DND-41 (cell line): ENCODE results near the gene COTL1.
"Not testable (repeated sequence)": the region's sequence is repeated elsewhere in the genome, so short reads cannot be mapped to it uniquely, and the experiment has no call there.

Source experiments
- EZH2 ChIP-seq: IDR thresholded peaks from 3 replicates; pipeline ENCODE4 v1.6.1; 2012; ENCODE audit warnings: borderline replicate concordance, low read depth, mild to moderate bottlenecking, moderate library complexity, low read length, inconsistent platforms; ENCODE audit not compliant: severe bottlenecking
- TF ChIP-seq, protein P1 (sequence below): IDR thresholded peaks from 2 replicates; pipeline ENCODE4 v1.5.1; 2012; ENCODE audit warnings: borderline replicate concordance, low read length, moderate library complexity, mild to moderate bottlenecking; ENCODE audit not compliant: poor library complexity, severe bottlenecking; ENCODE audit errors: extremely low read depth

- TF ChIP-seq, protein P1, sequence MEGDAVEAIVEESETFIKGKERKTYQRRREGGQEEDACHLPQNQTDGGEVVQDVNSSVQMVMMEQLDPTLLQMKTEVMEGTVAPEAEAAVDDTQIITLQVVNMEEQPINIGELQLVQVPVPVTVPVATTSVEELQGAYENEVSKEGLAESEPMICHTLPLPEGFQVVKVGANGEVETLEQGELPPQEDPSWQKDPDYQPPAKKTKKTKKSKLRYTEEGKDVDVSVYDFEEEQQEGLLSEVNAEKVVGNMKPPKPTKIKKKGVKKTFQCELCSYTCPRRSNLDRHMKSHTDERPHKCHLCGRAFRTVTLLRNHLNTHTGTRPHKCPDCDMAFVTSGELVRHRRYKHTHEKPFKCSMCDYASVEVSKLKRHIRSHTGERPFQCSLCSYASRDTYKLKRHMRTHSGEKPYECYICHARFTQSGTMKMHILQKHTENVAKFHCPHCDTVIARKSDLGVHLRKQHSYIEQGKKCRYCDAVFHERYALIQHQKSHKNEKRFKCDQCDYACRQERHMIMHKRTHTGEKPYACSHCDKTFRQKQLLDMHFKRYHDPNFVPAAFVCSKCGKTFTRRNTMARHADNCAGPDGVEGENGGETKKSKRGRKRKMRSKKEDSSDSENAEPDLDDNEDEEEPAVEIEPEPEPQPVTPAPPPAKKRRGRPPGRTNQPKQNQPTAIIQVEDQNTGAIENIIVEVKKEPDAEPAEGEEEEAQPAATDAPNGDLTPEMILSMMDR, result not testable (repeated sequence)
- TF ChIP-seq EZH2, result not testable (repeated sequence)
Observed at GRCh38 chr16:84620913-84621312, 3.0 kb upstream of the COTL1 start.
